Measurements from ENCODE around the gene EPHB1.
"Not testable (repeated sequence)": the region's sequence is repeated elsewhere in the genome, so short reads cannot be mapped to it uniquely, and the experiment has no call there.

Gene EPHB1

DNA sequence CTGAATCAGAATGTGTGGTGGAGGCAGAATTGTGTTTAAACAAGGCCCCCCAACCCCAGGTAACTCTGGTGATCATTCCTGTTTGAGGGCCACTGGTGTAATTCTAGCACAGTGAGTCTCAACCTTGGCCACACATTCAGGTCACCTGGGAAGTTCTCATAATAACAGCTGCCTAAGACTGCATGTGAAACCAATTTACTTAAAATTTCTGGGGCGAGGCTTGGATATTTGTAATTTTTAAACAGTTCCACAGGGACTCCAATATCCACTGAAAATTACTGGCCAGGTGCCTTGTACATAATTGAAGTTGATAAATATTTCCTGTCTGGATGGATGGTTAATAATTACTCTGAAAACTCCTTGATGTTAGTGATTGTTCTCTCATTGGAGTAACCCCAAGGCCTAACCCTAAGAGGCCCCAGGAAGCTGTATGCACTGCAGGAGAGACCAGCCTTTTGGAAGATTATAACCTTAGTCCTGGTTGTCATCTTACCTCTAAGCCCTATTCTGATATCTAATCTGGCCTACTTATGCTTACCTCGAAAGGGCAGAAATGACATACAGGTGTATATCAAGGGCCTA, 25.7 kb upstream of the EPHB1 start:
- H3K9me3 ChIP-seq: no peaks in the 10 kb centered on the region
- H3K27me3 ChIP-seq: no peaks in the 10 kb centered on the region
- H3K27ac ChIP-seq: no peak overlapping the region
- H3K36me3 ChIP-seq: no peaks in the 10 kb centered on the region
- no peak overlapping the region for H3K4me3 ChIP-seq (ENCODE audit: low read depth in 1 of 2, low read length in 1 of 2)
- TF ChIP-seq, protein P1, sequence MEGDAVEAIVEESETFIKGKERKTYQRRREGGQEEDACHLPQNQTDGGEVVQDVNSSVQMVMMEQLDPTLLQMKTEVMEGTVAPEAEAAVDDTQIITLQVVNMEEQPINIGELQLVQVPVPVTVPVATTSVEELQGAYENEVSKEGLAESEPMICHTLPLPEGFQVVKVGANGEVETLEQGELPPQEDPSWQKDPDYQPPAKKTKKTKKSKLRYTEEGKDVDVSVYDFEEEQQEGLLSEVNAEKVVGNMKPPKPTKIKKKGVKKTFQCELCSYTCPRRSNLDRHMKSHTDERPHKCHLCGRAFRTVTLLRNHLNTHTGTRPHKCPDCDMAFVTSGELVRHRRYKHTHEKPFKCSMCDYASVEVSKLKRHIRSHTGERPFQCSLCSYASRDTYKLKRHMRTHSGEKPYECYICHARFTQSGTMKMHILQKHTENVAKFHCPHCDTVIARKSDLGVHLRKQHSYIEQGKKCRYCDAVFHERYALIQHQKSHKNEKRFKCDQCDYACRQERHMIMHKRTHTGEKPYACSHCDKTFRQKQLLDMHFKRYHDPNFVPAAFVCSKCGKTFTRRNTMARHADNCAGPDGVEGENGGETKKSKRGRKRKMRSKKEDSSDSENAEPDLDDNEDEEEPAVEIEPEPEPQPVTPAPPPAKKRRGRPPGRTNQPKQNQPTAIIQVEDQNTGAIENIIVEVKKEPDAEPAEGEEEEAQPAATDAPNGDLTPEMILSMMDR (IDR thresholded peaks at IDR 0.05): no peak
- H3K4me1 ChIP-seq (ENCODE audit: control insufficient read depth in 1 of 2, insufficient read depth in 1 of 2, low read depth in 1 of 2, low read length in 1 of 2): no peaks in the 10 kb centered on the region

DNA sequence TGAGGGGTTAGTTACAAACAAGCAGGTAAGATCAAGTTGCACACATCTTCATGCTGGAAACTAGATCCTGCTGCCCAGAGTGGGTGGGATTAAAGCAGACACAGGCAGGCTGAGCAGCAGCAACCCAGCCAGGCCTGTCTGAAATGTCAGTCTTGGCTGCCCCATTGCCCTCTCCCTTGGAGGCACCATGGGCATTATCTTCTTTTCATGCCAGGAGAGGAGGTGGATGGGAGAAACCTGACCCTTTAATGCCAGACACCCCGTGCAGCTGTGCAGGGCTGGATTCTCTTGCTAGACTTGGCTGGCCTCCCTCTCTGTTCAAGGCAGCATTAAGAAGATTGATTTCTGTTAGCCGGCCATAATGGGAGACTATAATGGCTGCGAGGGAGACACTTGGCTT, 23.0 kb upstream of the EPHB1 start:
- Histone ChIP-seq H3K9me3 (no peaks in the 10 kb centered on the region), H3K4me1 (ENCODE audit: control insufficient read depth in 1 of 2, insufficient read depth in 1 of 2, low read depth in 1 of 2, low read length in 1 of 2) (no peaks in the 10 kb centered on the region), H3K27me3 (no peaks in the 10 kb centered on the region), H3K27ac (no peak overlapping the region), H3K36me3 (no peaks in the 10 kb centered on the region), H3K4me3 (ENCODE audit: low read depth in 1 of 2, low read length in 1 of 2) (no peak overlapping the region)
- TF ChIP-seq, protein P1 (IDR thresholded peaks at IDR 0.05): no peak

DNA sequence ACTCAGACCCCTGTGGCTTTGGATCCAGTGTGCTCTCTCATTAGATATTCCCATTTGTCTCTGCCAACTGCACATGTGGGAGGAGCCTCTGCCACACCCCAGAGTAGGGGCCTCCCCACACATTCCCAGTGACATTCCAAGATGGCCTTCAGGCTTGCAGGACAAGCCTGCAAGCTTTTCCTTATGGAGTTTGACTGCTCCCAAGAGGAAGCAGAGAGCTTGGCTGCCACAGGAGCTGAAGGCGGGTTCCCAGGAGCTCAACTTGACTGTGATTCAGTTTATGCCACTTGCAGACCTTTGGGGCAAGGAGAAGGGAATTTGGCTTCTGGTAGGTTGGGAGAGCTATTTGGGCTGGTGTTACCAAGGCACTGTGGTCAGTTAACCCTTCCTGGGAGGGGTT, 22.5 kb upstream of the EPHB1 start:
- Histone ChIP-seq H3K9me3 (no peaks in the 10 kb centered on the region), H3K4me3 (ENCODE audit: low read depth in 1 of 2, low read length in 1 of 2) (no peak overlapping the region), H3K36me3 (no peaks in the 10 kb centered on the region), H3K27me3 (no peaks in the 10 kb centered on the region), H3K4me1 (ENCODE audit: control insufficient read depth in 1 of 2, insufficient read depth in 1 of 2, low read depth in 1 of 2, low read length in 1 of 2) (no peaks in the 10 kb centered on the region), H3K27ac (no peak overlapping the region)
- TF ChIP-seq, protein P1 (IDR thresholded peaks at IDR 0.05): no peak

DNA sequence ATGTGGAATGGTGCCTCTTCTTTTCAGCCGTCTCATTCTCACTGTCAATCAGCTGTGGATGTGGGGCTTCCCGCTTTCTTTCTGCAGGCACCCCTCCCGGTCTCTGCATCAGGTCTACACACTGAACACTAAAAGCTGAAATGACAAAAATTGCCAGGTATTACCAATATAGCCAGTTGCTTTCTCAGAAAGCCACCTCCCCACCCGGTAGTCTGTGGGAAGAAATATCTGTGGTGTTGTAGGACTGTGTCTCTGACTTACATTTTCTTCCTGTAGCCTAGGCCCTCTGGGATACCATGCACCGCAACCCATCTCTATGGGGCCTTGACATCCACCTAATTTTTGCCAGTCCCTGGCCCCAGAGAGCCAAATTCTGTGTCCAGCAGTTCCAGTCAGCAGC, 19.2 kb upstream of the EPHB1 start:
- H3K4me3 ChIP-seq (ENCODE audit: low read depth in 1 of 2, low read length in 1 of 2): no peak overlapping the region
- TF ChIP-seq, protein P1 (IDR thresholded peaks at IDR 0.05): no peak
- no peak overlapping the region for H3K27ac ChIP-seq
- H3K27me3 ChIP-seq: no peaks in the 10 kb centered on the region
- no peaks in the 10 kb centered on the region for H3K36me3 ChIP-seq
- H3K9me3 ChIP-seq: no peaks in the 10 kb centered on the region
- H3K4me1 ChIP-seq (ENCODE audit: control insufficient read depth in 1 of 2, insufficient read depth in 1 of 2, low read depth in 1 of 2, low read length in 1 of 2): no peaks in the 10 kb centered on the region

DNA sequence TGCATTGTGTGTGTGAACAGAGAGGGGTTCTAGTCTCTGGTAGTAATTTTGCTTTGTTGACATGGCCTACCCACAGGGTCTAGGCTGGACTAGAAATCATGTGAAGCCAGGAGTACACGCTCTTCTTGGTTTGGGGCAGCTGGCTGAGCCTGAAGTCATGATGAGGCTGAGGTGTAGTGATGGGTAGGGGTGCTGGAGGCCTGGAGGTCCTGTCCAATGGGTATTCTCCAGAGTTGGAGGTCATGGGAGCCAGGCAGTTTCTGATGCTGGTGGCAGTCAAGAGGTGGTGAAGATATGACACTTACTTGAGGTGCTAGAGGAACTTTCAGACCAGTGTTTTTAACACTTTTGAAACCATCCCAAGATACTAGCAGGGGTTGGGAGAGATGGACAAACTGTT, 18.5 kb upstream of the EPHB1 start:
- no peaks in the 10 kb centered on the region for H3K27me3 ChIP-seq
- H3K36me3 ChIP-seq: no peaks in the 10 kb centered on the region
- no peaks in the 10 kb centered on the region for H3K9me3 ChIP-seq
- peak overlapping the region; percentile 13 for H3K27ac ChIP-seq
- TF ChIP-seq, protein P1 (IDR thresholded peaks at IDR 0.05): no peak
- H3K4me3 ChIP-seq (ENCODE audit: low read depth in 1 of 2, low read length in 1 of 2): no peak overlapping the region
- no peaks in the 10 kb centered on the region for H3K4me1 ChIP-seq (ENCODE audit: control insufficient read depth in 1 of 2, insufficient read depth in 1 of 2, low read depth in 1 of 2, low read length in 1 of 2)

DNA sequence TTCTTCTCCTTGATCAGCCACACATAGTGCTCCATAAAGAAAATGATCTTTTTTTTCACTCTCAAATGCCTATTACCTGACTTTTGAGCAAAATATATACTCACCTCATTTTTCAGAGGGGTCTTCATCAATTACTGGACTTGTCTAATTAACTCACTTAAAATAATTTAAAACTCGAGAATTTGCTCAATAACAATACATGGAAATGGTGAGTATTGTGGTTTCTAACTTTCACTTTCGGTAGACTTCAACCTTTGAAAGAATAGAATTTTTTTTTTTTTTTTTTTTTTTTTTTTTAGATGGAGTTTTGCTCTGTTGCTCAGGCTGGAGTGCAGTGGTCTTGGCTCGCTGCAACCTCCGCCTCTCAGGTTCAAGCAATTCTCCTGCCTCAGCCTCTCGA, 17.7 kb upstream of the EPHB1 start:
- H3K4me1 ChIP-seq (ENCODE audit: control insufficient read depth in 1 of 2, insufficient read depth in 1 of 2, low read depth in 1 of 2, low read length in 1 of 2): no peaks in the 10 kb centered on the region
- H3K27me3 ChIP-seq: no peaks in the 10 kb centered on the region
- no peaks in the 10 kb centered on the region for H3K9me3 ChIP-seq
- H3K36me3 ChIP-seq: no peaks in the 10 kb centered on the region
- H3K27ac ChIP-seq: no peak overlapping the region
- TF ChIP-seq, protein P1 (IDR thresholded peaks at IDR 0.05): no peak
- no peak overlapping the region for H3K4me3 ChIP-seq (ENCODE audit: low read depth in 1 of 2, low read length in 1 of 2)

DNA sequence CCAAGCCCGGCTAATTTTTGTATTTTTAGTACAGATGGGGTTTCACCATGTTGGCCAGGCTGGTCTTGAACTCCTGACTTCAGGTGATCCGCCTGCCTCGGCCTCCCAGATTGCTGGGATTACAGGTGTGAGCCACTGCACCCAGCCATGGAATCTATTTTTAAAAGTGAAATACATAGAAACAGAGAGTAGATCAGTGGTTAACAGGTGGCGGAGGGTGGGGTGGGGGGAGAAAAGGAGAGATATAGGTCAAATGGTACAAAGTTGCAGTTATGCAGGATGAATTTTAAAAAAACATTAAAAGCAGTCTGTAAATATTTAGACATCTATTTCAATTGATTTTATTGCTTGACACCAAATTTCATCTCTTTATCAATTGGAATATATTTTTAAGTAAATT, 6.8 kb upstream of the EPHB1 start:
- not testable (repeated sequence) for H3K9me3 ChIP-seq; H3K27ac ChIP-seq; H3K27me3 ChIP-seq; H3K36me3 ChIP-seq; H3K4me3 ChIP-seq (ENCODE audit: low read depth in 1 of 2, low read length in 1 of 2); H3K4me1 ChIP-seq (ENCODE audit: control insufficient read depth in 1 of 2, insufficient read depth in 1 of 2, low read depth in 1 of 2, low read length in 1 of 2)

Data from neutrophil (primary cell).